Upper lobe of right lung (tissue), 1 donor: ENCODE data around the gene MMAB. TPM values are rescaled to one million over a fixed set of nuclear protein-coding genes. Genes with fewer than 3 reads are reported as not detected.
"Not testable (repeated sequence)": the region's sequence is repeated elsewhere in the genome, so short reads cannot be mapped to it uniquely, and the experiment has no call there.

Source experiments
- ATAC-seq: fragments of 200-7000 bp; cut with Tn5 transposase; one replicate; pipeline ENCODE4 v1.9.1; 2020; ENCODE audit warnings: mild to moderate bottlenecking, moderate library complexity
- DNase-seq: peaks from one replicate; pipeline ENCODE4 v3.0.0-alpha.2; 2020
- H3K27ac ChIP-seq: fragments of 200-600 bp; one replicate; pipeline ENCODE4 v1.8.0; 2022
- H3K27me3 ChIP-seq: fragments of 200-600 bp; one replicate; pipeline ENCODE4 v1.8.0; 2022; ENCODE audit warnings: mild to moderate bottlenecking
- H3K36me3 ChIP-seq: fragments of 200-600 bp; one replicate; pipeline ENCODE4 v1.8.0; 2022
- H3K4me1 ChIP-seq: fragments of 200-600 bp; one replicate; pipeline ENCODE4 v1.8.0; 2022
- H3K4me3 ChIP-seq: fragments of 200-600 bp; one replicate; pipeline ENCODE4 v1.8.0; 2022; ENCODE audit warnings: mild to moderate bottlenecking
- H3K9me3 ChIP-seq: fragments of 200-600 bp; one replicate; pipeline ENCODE4 v1.8.0; 2022
- CTCF ChIP-seq: fragments of 200-600 bp; IDR thresholded peaks from one replicate; pipeline ENCODE4 v1.8.0; 2022; ENCODE audit warnings: antibody characterized with exemption
- intact Hi-C: fragments of 100-400 bp; cut with DNase I; formaldehyde crosslinking; loops from one replicate; pipeline ENCODE4 v1.11.0; 2022
- total RNA-seq: library from RNA; stranded (reverse); fragmentation: NEBNext Ultra II Directional; extraction: Animal tissue kit (Norgen Biotek cat#: 25700); gene quantifications from one replicate; pipeline ENCODE4 v1.2.1, GENCODE V29; 2021
- donor health status: DM: no; HTN: yes; CAD: no; lungs with severe emphysema.

The MMAB gene
- total RNA-seq, 1 donor from 2014 or later = 58.0 TPM

GRCh38 chr12:109606320-109607028, 33.2 kb upstream of the MMAB start:
- Histone ChIP-seq H3K27ac (no peak overlapping the region), H3K4me1 (no peaks in the 10 kb centered on the region), H3K36me3 (no peaks in the 10 kb centered on the region), H3K4me3 (no peak overlapping the region), H3K27me3 (peaks cover 22% of the 10 kb centered on the region), H3K9me3 (no peaks in the 10 kb centered on the region)
- no peak for ATAC-seq
- no peak for DNase-seq
- no peak for TF ChIP-seq CTCF
- intact Hi-C loops = no loop called here

GRCh38 chr12:109605599-109606228, 32.4 kb upstream of the MMAB start:
- Histone ChIP-seq H3K27ac (no peak overlapping the region), H3K27me3 (peaks cover 15% of the 10 kb centered on the region), H3K4me3 (no peak overlapping the region), H3K4me1 (no peaks in the 10 kb centered on the region), H3K9me3 (no peaks in the 10 kb centered on the region), H3K36me3 (no peaks in the 10 kb centered on the region)
- DNase-seq (no peak), ATAC-seq (no peak)
- TF ChIP-seq CTCF = no peak
- intact Hi-C loops = no loop called here

- peaks cover 12% of the 10 kb centered on the region for H3K27me3 ChIP-seq
- intact Hi-C loops = no loop called here
- ATAC-seq = no peak
These were observed 31.7 kb upstream of the MMAB start for GRCh38 chr12:109605016-109605415.

GRCh38 chr12:109604132-109604585, 30.9 kb upstream of the MMAB start:
- intact Hi-C loops = no loop called here
- H3K36me3 ChIP-seq = no peaks in the 10 kb centered on the region
- no peaks in the 10 kb centered on the region for H3K4me1 ChIP-seq
- DNase-seq = no peak
- no peaks in the 10 kb centered on the region for H3K9me3 ChIP-seq
- ATAC-seq = no peak
- TF ChIP-seq CTCF = no peak
- peaks cover 12% of the 10 kb centered on the region for H3K27me3 ChIP-seq
- H3K4me3 ChIP-seq = no peak overlapping the region
- no peak overlapping the region for H3K27ac ChIP-seq

More at GRCh38 chr12:109605016-109605415, 31.7 kb upstream of the MMAB start:
- no peaks in the 10 kb centered on the region for H3K4me1 ChIP-seq
- no peak overlapping the region for H3K27ac ChIP-seq
- no peak for TF ChIP-seq CTCF
- H3K9me3 ChIP-seq = no peaks in the 10 kb centered on the region
- H3K4me3 ChIP-seq = no peak overlapping the region
- no peak for DNase-seq
- no peaks in the 10 kb centered on the region for H3K36me3 ChIP-seq

GRCh38 chr12:109602132-109602531, 28.8 kb upstream of the MMAB start:
- ATAC-seq, intact Hi-C loops, H3K36me3 ChIP-seq, H3K27ac ChIP-seq, H3K9me3 ChIP-seq, H3K4me3 ChIP-seq, H3K4me1 ChIP-seq, DNase-seq: not testable (repeated sequence)
- peaks cover 12% of the 10 kb centered on the region for H3K27me3 ChIP-seq

- DNase-seq (no peak), ATAC-seq (no peak)
- Histone ChIP-seq H3K4me3 (no peak overlapping the region), H3K4me1 (peaks cover 6% of the 10 kb centered on the region), H3K27me3 (peaks cover 7% of the 10 kb centered on the region), H3K9me3 (no peaks in the 10 kb centered on the region), H3K27ac (no peak overlapping the region), H3K36me3 (no peaks in the 10 kb centered on the region)
- TF ChIP-seq CTCF = no peak
- intact Hi-C loops = no loop called here
These were observed 28.3 kb upstream of the MMAB start for GRCh38 chr12:109601557-109601956.
